Measurements from ENCODE around the gene PTGR3.
A peak's percentile ranks its signal among the peaks of the same experiment; 100 is the strongest.

Gene PTGR3

DNA sequence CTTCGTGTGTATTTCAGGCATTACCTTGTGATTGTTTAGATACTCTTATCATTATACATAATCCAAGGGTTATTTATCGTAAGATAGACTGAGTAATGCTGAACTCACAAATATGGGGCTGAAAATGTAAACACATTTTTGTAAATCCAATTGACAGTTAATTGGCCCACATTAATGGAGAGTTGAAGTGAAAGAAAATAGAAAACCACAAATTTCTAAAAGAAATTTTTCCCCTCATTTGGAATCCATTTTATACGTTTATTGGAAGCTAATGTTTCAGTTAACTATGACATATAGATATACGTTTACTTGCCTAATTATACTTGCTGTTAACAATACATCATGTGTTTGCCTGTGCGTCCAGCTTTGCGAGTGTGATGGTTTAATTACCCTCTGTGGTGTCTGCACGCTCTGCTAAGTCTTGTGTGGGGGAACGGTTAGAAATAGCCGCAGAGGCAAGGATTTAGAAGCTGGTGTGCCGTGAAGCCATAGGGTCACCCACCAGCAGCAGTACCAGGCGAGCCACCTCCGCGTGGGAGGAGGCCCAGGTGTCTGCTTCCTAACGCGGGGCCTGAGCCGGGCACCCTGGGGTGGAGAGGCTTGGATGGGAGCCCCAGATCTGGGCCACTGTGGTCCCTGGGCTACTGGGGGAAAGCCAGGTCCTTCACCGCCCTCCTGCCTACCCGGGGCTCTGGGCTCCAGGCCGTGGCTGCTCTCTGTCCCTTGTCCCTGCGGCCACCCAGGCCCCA is 39.7 kb upstream of the PTGR3 start (continued):
- TF ChIP-seq ZC3H10 (CRISPR knock-in tag; IDR thresholded peaks at IDR 0.05) (no peak), CSDC2 (CRISPR knock-in tag; IDR thresholded peaks at IDR 0.05) (no peak), ZNF565 (CRISPR knock-in tag; conservative IDR thresholded peaks at IDR 0.05; ENCODE audit: low read depth) (no peak)
- TF ChIP-seq, protein P1, sequence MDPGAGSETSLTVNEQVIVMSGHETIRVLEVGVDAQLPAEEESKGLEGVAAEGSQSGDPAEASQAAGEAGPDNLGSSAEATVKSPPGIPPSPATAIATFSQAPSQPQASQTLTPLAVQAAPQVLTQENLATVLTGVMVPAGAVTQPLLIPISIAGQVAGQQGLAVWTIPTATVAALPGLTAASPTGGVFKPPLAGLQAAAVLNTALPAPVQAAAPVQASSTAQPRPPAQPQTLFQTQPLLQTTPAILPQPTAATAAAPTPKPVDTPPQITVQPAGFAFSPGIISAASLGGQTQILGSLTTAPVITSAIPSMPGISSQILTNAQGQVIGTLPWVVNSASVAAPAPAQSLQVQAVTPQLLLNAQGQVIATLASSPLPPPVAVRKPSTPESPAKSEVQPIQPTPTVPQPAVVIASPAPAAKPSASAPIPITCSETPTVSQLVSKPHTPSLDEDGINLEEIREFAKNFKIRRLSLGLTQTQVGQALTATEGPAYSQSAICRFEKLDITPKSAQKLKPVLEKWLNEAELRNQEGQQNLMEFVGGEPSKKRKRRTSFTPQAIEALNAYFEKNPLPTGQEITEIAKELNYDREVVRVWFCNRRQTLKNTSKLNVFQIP (CRISPR knock-in tag; IDR thresholded peaks at IDR 0.05; ENCODE audit: borderline replicate concordance, low read depth): no peak
- TF ChIP-seq, protein P2, sequence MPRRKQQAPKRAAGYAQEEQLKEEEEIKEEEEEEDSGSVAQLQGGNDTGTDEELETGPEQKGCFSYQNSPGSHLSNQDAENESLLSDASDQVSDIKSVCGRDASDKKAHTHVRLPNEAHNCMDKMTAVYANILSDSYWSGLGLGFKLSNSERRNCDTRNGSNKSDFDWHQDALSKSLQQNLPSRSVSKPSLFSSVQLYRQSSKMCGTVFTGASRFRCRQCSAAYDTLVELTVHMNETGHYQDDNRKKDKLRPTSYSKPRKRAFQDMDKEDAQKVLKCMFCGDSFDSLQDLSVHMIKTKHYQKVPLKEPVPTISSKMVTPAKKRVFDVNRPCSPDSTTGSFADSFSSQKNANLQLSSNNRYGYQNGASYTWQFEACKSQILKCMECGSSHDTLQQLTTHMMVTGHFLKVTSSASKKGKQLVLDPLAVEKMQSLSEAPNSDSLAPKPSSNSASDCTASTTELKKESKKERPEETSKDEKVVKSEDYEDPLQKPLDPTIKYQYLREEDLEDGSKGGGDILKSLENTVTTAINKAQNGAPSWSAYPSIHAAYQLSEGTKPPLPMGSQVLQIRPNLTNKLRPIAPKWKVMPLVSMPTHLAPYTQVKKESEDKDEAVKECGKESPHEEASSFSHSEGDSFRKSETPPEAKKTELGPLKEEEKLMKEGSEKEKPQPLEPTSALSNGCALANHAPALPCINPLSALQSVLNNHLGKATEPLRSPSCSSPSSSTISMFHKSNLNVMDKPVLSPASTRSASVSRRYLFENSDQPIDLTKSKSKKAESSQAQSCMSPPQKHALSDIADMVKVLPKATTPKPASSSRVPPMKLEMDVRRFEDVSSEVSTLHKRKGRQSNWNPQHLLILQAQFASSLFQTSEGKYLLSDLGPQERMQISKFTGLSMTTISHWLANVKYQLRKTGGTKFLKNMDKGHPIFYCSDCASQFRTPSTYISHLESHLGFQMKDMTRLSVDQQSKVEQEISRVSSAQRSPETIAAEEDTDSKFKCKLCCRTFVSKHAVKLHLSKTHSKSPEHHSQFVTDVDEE (CRISPR knock-in tag; IDR thresholded peaks at IDR 0.05): no peak

DNA sequence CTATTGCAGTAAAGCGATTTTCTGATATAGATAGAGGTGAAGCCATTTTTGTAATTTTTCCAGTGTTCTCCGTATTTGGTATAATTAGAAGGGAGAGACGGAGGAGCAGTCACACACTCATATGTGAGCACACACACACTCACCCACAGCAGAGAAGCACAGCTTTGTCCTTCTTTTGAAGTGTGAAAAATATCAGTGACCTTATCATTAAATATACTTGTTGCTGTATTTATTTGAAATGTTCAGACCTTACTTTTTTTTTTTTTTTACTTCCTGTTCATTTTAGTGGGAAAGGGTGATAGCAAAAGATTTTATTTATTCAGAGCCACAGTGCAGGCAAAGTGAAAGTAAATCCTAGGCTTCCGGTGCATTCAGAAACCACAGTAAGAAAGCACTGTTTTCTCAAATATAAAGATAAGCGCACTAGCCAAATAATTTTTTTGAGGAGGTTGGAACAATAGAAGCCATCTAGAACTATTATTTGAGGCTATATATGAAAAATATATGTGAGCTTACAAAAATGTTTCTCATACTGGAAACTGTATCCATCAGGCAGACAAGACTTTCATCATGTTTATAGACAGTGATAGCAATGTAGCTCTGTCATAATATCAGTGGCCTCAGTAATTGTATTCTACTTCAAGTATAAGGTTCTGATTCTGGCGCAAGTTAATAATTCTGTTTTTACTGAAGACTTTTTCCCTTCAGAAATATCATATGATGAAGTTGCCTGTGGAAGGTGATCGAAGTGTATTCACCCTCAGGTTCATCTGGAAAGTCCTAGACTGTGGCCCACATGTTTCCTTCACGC is 38.9 kb upstream of the PTGR3 start:
- peak; percentile 68 for ATAC-seq
- TF ChIP-seq OSR1 (CRISPR knock-in tag; IDR thresholded peaks at IDR 0.05) (no peak), TOX (CRISPR knock-in tag; IDR thresholded peaks at IDR 0.05; ENCODE audit: borderline replicate concordance) (no peak), BACH2 (CRISPR knock-in tag; IDR thresholded peaks at IDR 0.05; ENCODE audit: borderline replicate concordance) (no peak)
- TF ChIP-seq, protein P3, sequence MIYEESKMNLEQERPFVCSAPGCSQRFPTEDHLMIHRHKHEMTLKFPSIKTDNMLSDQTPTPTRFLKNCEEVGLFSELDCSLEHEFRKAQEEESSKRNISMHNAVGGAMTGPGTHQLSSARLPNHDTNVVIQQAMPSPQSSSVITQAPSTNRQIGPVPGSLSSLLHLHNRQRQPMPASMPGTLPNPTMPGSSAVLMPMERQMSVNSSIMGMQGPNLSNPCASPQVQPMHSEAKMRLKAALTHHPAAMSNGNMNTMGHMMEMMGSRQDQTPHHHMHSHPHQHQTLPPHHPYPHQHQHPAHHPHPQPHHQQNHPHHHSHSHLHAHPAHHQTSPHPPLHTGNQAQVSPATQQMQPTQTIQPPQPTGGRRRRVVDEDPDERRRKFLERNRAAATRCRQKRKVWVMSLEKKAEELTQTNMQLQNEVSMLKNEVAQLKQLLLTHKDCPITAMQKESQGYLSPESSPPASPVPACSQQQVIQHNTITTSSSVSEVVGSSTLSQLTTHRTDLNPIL (CRISPR knock-in tag; IDR thresholded peaks at IDR 0.05; ENCODE audit: low read depth): no peak

DNA sequence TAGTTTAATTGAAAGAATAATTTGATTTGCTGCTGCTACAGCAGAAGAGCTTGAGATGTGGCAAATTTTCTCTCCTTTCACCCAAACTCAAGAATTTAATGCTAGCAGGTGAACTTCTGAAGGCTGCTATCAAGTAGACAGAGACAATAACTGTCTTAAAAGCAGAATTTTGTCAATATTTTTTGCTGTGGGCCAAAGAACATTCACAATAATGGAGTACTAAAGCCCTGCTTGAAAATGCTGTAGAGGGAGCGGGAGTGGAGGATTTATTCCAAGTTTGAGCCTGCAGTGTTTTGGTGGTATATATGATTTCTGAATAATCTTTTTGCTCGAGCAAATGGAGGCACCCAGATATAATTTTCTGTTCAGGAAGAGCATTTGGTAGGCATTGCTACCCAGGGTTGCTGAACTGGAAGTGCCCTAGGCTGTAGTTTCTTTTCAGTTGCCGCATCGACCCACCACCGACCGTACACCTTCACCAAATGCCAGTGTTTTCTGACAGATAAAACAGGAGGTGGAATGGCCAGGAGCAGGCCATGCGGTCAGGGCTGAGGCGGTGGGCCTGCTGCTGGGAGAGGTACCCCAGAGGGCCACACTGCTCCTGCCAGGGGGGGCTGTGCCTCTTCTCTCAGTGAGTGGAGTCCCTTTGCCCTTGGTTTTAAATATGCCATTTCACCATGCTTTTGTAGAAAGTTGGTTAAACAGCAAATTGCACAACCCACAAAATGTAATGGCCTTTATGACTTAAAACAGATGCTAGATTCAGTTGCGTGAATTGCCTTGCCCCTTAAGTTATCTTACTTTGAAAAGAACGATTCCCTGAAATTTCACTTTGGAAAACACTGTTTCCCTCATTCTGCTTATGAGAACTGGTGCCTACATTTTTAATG is 38.0 kb upstream of the PTGR3 start:
- ATAC-seq: peak; percentile 38
- TF ChIP-seq ZFP30 (CRISPR knock-in tag; IDR thresholded peaks at IDR 0.05) (no peak), ZNF70 (CRISPR knock-in tag; IDR thresholded peaks at IDR 0.05) (no peak), PPARA (CRISPR knock-in tag; IDR thresholded peaks at IDR 0.05; ENCODE audit: borderline replicate concordance) (no peak), ZC3H10 (CRISPR knock-in tag; IDR thresholded peaks at IDR 0.05) (no peak), ARNTL (CRISPR knock-in tag; IDR thresholded peaks at IDR 0.05; ENCODE audit: borderline replicate concordance, low read depth) (no peak), SNAI2 (CRISPR knock-in tag; IDR thresholded peaks at IDR 0.05) (no peak), ZNF565 (CRISPR knock-in tag; conservative IDR thresholded peaks at IDR 0.05; ENCODE audit: low read depth) (no peak), OSR1 (CRISPR knock-in tag; IDR thresholded peaks at IDR 0.05) (no peak), TOX (CRISPR knock-in tag; IDR thresholded peaks at IDR 0.05; ENCODE audit: borderline replicate concordance) (no peak), CSDC2 (CRISPR knock-in tag; IDR thresholded peaks at IDR 0.05) (no peak)
- TF ChIP-seq, protein P3 (CRISPR knock-in tag; IDR thresholded peaks at IDR 0.05; ENCODE audit: low read depth): no peak
- TF ChIP-seq, protein P4, sequence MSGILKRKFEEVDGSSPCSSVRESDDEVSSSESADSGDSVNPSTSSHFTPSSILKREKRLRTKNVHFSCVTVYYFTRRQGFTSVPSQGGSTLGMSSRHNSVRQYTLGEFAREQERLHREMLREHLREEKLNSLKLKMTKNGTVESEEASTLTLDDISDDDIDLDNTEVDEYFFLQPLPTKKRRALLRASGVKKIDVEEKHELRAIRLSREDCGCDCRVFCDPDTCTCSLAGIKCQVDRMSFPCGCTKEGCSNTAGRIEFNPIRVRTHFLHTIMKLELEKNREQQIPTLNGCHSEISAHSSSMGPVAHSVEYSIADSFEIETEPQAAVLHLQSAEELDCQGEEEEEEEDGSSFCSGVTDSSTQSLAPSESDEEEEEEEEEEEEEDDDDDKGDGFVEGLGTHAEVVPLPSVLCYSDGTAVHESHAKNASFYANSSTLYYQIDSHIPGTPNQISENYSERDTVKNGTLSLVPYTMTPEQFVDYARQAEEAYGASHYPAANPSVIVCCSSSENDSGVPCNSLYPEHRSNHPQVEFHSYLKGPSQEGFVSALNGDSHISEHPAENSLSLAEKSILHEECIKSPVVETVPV (CRISPR knock-in tag; IDR thresholded peaks at IDR 0.05): no peak
- TF ChIP-seq, protein P5, sequence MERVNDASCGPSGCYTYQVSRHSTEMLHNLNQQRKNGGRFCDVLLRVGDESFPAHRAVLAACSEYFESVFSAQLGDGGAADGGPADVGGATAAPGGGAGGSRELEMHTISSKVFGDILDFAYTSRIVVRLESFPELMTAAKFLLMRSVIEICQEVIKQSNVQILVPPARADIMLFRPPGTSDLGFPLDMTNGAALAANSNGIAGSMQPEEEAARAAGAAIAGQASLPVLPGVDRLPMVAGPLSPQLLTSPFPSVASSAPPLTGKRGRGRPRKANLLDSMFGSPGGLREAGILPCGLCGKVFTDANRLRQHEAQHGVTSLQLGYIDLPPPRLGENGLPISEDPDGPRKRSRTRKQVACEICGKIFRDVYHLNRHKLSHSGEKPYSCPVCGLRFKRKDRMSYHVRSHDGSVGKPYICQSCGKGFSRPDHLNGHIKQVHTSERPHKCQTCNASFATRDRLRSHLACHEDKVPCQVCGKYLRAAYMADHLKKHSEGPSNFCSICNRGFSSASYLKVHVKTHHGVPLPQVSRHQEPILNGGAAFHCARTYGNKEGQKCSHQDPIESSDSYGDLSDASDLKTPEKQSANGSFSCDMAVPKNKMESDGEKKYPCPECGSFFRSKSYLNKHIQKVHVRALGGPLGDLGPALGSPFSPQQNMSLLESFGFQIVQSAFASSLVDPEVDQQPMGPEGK (CRISPR knock-in tag; IDR thresholded peaks at IDR 0.05; ENCODE audit: borderline replicate concordance): no peak
- TF ChIP-seq, protein P2 (CRISPR knock-in tag; IDR thresholded peaks at IDR 0.05): no peak

Measured in SK-N-SH treated with all-trans-retinoic acid at 6 μM for 48 hours (cell line).